SJSA1 (cell line): ENCODE results near the gene GLRA1. TPM values are rescaled to one million over a fixed set of nuclear protein-coding genes. Genes with fewer than 3 reads are reported as not detected.
"Not testable (repeated sequence)": the region's sequence is repeated elsewhere in the genome, so short reads cannot be mapped to it uniquely, and the experiment has no call there.

Experiments used
- DNase-seq, 2 experiments: peaks; one replicate each; pipeline ENCODE4 v3.0.0-alpha.2; 2015 to 2020; ENCODE audit warnings: low spot score in 2 of 2, low read depth in 1 of 2
- H3K27ac ChIP-seq: fragments of 250-450 bp; sonication (Bioruptor Pico); 2 replicates; pipeline ENCODE4 v1.5.1; 2020; ENCODE audit warnings: mild to moderate bottlenecking, moderate library complexity
- H3K27me3 ChIP-seq: fragments of 250-450 bp; sonication (Bioruptor Pico); replicated peaks from 2 replicates; pipeline ENCODE4 v1.5.1; 2020; ENCODE audit warnings: mild to moderate bottlenecking, moderate library complexity
- H3K36me3 ChIP-seq: fragments of 250-450 bp; sonication (Bioruptor Pico); 2 replicates; pipeline ENCODE4 v1.5.1; 2020; ENCODE audit warnings: mild to moderate bottlenecking
- H3K4me1 ChIP-seq: fragments of 250-450 bp; sonication (Bioruptor Pico); replicated peaks from 2 replicates; pipeline ENCODE4 v1.6.1; 2021; ENCODE audit warnings: mild to moderate bottlenecking
- H3K4me3 ChIP-seq: fragments of 250-450 bp; sonication (Bioruptor Pico); 2 replicates; pipeline ENCODE4 v1.5.1; 2020; ENCODE audit warnings: mild to moderate bottlenecking
- H3K9me3 ChIP-seq: fragments of 250-450 bp; sonication (Bioruptor Pico); replicated peaks from 2 replicates; pipeline ENCODE4 v1.5.1; 2020; ENCODE audit warnings: mild to moderate bottlenecking
- total RNA-seq: library from RNA; depleted of rRNA; stranded (reverse); fragments of >200 nt; shearing (Covaris generic); gene quantifications from 2 replicates; pipeline ENCODE4 v1.2.3, GENCODE V29; 2014

Gene GLRA1
- total RNA-seq, 1 experiment from 2014 or later = not detected

- Histone ChIP-seq H3K4me3 (no peak overlapping the region), H3K4me1 (peaks cover 47% of the 10 kb centered on the region), H3K27ac (peak overlapping the region; percentile 52), H3K9me3 (no peaks in the 10 kb centered on the region), H3K36me3 (no peaks in the 10 kb centered on the region), H3K27me3 (no peaks in the 10 kb centered on the region; the same call in 1 of the 2 replicates)
- peak in 1 of 2 experiments; percentile 34 for DNase-seq
These were observed 19.1 kb downstream of the GLRA1 start for GRCh38 chr5:151905557-151905961.

GRCh38 chr5:151904909-151905308 lies 19.7 kb downstream of the GLRA1 start:
- Histone ChIP-seq H3K36me3 (no peaks in the 10 kb centered on the region), H3K27me3 (no peaks in the 10 kb centered on the region), H3K9me3 (no peaks in the 10 kb centered on the region), H3K27ac (0 out of 2 replicates have a peak overlapping the region, but pooled peaks have one; percentile 52), H3K4me3 (no peak overlapping the region), H3K4me1 (peaks cover 47% of the 10 kb centered on the region)
- no peak for DNase-seq

GRCh38 chr5:151904127-151904526 lies 20.5 kb downstream of the GLRA1 start:
- no peak for DNase-seq
- H3K27me3 ChIP-seq = no peaks in the 10 kb centered on the region
- no peaks in the 10 kb centered on the region for H3K36me3 ChIP-seq
- H3K4me1 ChIP-seq = peaks cover 47% of the 10 kb centered on the region
- H3K27ac ChIP-seq = no peak overlapping the region
- no peak overlapping the region for H3K4me3 ChIP-seq
- no peaks in the 10 kb centered on the region for H3K9me3 ChIP-seq

GRCh38 chr5:151903243-151903653 lies 21.4 kb downstream of the GLRA1 start:
- Histone ChIP-seq H3K27me3 (no peaks in the 10 kb centered on the region), H3K36me3 (no peaks in the 10 kb centered on the region), H3K4me3 (no peak overlapping the region), H3K9me3 (no peaks in the 10 kb centered on the region), H3K4me1 (peaks cover 47% of the 10 kb centered on the region), H3K27ac (no peak overlapping the region)
- no peak for DNase-seq

DNA sequence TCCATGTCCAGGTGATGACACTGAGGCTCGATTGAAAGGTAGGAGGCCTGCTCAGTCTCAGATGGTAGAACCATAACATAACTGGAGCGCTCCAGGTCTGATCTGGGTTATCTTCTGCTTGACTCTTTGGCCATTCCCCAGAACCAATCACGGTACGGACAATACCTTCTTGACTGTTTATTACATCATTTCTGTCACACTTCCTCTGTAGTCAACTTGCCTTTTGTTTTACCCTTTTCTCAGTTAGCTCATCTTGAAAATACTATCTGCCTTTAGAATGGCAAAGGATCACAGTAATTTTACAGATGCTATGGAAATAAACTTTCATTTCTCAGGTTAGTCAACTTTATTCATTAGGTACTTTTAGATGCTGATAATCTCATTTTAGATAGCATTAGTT lies 22.4 kb downstream of the GLRA1 start:
- DNase-seq = no peak
- peaks cover 53% of the 10 kb centered on the region for H3K4me1 ChIP-seq
- no peak overlapping the region for H3K27ac ChIP-seq
- no peaks in the 10 kb centered on the region for H3K36me3 ChIP-seq
- no peaks in the 10 kb centered on the region for H3K9me3 ChIP-seq
- no peaks in the 10 kb centered on the region for H3K27me3 ChIP-seq
- no peak overlapping the region for H3K4me3 ChIP-seq

DNA sequence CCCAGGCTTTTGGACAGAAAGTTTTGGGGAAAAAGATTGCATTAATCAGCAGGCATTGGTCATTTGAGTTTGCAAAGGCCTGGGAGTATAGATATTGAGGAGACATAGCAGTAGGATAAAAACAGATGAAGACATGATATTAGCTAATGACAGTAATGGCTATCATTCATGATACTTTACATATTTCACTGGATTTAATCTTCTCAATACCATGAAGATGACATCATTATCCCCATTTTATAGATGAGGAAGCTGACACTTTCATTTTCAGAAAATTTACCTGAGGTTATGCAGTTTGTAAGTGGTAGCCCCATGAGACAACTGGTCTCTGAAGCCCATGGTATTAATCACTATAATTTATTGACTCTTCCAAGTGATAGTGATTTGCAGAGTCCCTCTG lies 23.0 kb downstream of the GLRA1 start:
- DNase-seq = no peak

DNA sequence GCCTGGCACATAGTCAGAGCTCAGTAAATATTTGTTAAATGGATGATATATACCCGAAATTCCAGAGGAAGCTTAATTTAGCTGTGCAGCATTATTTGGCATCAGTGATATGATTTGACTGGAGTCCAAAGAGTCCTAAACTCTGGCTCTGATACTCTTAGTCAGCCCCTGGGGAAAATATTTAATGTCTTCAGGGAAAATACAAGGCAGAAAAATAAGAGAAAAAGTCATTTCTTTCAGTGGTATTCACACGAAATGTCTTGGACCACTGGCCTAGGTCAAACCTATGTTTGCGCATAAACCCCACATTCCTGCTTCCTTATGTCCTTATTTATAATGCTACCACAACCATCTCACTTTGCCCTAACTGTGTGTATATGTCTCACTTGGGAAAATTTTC lies 23.8 kb downstream of the GLRA1 start:
- no peak overlapping the region for H3K4me3 ChIP-seq
- no peak for DNase-seq
- peaks cover 55% of the 10 kb centered on the region for H3K4me1 ChIP-seq
- H3K27me3 ChIP-seq = no peaks in the 10 kb centered on the region
- H3K27ac ChIP-seq = no peak overlapping the region
- H3K9me3 ChIP-seq = no peaks in the 10 kb centered on the region
- H3K36me3 ChIP-seq = no peaks in the 10 kb centered on the region

More for the DNA sequence above, 23.0 kb downstream of the GLRA1 start:
- no peak overlapping the region for H3K27ac ChIP-seq
- H3K36me3 ChIP-seq = no peaks in the 10 kb centered on the region
- H3K9me3 ChIP-seq = no peaks in the 10 kb centered on the region
- H3K27me3 ChIP-seq = no peaks in the 10 kb centered on the region
- no peak overlapping the region for H3K4me3 ChIP-seq
- peaks cover 55% of the 10 kb centered on the region for H3K4me1 ChIP-seq

- no peak overlapping the region for H3K27ac ChIP-seq
- H3K9me3 ChIP-seq = no peaks in the 10 kb centered on the region
- H3K4me3 ChIP-seq = no peak overlapping the region
- DNase-seq = no peak
- H3K36me3 ChIP-seq = no peaks in the 10 kb centered on the region
- H3K4me1 ChIP-seq = peaks cover 51% of the 10 kb centered on the region
- H3K27me3 ChIP-seq = no peaks in the 10 kb centered on the region
These were observed 25.3 kb downstream of the GLRA1 start for GRCh38 chr5:151899399-151899798.

DNA sequence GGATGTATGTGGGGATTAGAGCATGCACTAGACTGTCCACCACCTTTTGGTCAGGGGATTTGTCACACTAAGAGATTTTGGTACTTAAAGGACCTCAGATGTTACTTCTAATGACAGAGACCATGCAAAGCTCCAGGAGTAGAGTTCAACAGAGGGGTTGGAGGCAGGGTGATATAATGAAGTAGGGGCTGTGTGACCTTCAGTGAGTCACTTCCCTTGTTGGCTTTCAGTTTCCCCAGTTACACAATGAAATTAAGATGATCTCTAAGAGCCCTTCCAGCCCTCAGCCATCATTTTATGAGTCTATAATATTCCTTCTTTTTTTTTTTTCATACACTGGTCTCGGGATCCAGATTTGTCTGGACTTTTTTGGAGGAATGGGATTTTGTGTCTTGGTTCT lies 26.8 kb downstream of the GLRA1 start:
- DNase-seq = no peak
- Histone ChIP-seq H3K4me3 (no peak overlapping the region), H3K36me3 (no peaks in the 10 kb centered on the region), H3K4me1 (peaks cover 37% of the 10 kb centered on the region), H3K9me3 (no peaks in the 10 kb centered on the region), H3K27me3 (no peaks in the 10 kb centered on the region), H3K27ac (no peak overlapping the region)

DNA sequence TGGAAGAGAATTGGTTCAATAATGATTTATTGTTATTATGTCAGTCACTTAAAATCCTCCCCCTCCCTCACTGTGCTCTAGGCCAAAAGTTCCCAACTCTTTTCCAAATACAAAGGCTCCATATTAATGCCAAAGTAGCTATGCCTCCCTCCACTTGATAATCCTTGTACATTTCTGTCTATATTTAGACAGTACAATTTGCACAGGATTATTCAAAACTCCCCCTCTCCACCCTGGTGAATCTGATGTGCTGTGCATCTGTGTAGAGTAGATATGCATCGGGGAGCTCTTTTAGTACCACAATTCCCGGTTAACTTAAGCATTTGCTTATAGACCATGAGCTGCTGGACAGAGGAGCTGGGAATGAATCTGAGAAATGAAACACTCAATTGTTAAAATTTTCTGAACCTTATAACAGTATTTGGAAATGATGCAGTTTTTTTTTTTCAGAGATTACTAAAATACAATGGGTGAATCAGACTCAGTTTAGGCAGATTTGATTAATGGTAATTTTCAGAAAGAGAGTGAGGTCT lies 27.6 kb downstream of the GLRA1 start:
- Histone ChIP-seq H3K27me3 (no peaks in the 10 kb centered on the region), H3K36me3 (no peaks in the 10 kb centered on the region), H3K4me1 (peaks cover 30% of the 10 kb centered on the region), H3K4me3 (no peak overlapping the region), H3K27ac (peak overlapping the region; percentile 56), H3K9me3 (no peaks in the 10 kb centered on the region)
- no peak for DNase-seq

GRCh38 chr5:151896031-151896691 lies 28.5 kb downstream of the GLRA1 start:
- no peaks in the 10 kb centered on the region for H3K27me3 ChIP-seq
- peak; percentile 87 to 89 for DNase-seq
- no peaks in the 10 kb centered on the region for H3K36me3 ChIP-seq
- peak overlapping the region; percentile 56 for H3K27ac ChIP-seq
- H3K4me1 ChIP-seq = peaks cover 30% of the 10 kb centered on the region
- no peak overlapping the region for H3K4me3 ChIP-seq
- H3K9me3 ChIP-seq = no peaks in the 10 kb centered on the region

- Histone ChIP-seq H3K4me1 (peaks cover 30% of the 10 kb centered on the region), H3K36me3 (no peaks in the 10 kb centered on the region), H3K9me3 (no peaks in the 10 kb centered on the region), H3K4me3 (no peak overlapping the region), H3K27me3 (no peaks in the 10 kb centered on the region), H3K27ac (peak overlapping the region; percentile 56)
- DNase-seq = peak in 1 of 2 experiments; percentile 54
These were observed 29.0 kb downstream of the GLRA1 start for GRCh38 chr5:151895660-151896030.

- H3K4me3 ChIP-seq, H3K27ac ChIP-seq, DNase-seq, H3K36me3 ChIP-seq, H3K27me3 ChIP-seq, H3K9me3 ChIP-seq: not testable (repeated sequence)
- H3K4me1 ChIP-seq = peaks cover 30% of the 10 kb centered on the region
These were observed 31.2 kb downstream of the GLRA1 start for GRCh38 chr5:151893485-151893884.

GRCh38 chr5:151892393-151892792 lies 32.3 kb downstream of the GLRA1 start:
- Histone ChIP-seq H3K4me1 (peaks cover 24% of the 10 kb centered on the region), H3K27me3 (no peaks in the 10 kb centered on the region), H3K4me3 (no peak overlapping the region), H3K9me3 (no peaks in the 10 kb centered on the region), H3K27ac (no peak overlapping the region), H3K36me3 (no peaks in the 10 kb centered on the region)
- DNase-seq = no peak

GRCh38 chr5:151890299-151890698 lies 34.4 kb downstream of the GLRA1 start:
- Histone ChIP-seq H3K9me3 (no peaks in the 10 kb centered on the region), H3K27ac (no peak overlapping the region), H3K36me3 (no peaks in the 10 kb centered on the region), H3K27me3 (no peaks in the 10 kb centered on the region), H3K4me1 (peaks cover 5% of the 10 kb centered on the region), H3K4me3 (no peak overlapping the region)
- DNase-seq = no peak
